GM12878 (cell line): ENCODE measurements around the gene ITIH1. TPM values are rescaled to one million over a fixed set of nuclear protein-coding genes. Genes with fewer than 3 reads are reported as not detected.
A peak's percentile ranks its signal among the peaks of the same experiment; 100 is the strongest.

Experiments used
- ATAC-seq: fragments of 200-7000 bp; cut with Tn5 transposase; 3 replicates; pipeline ENCODE4 v1.9.1; 2020; ENCODE audit warnings: mild to moderate bottlenecking, moderate library complexity
- BruUV-seq: library from RNA; stranded (reverse); fragments of 400-500 nt; replicated peaks from 2 replicates; lab custom pipeline; 2021; lab: Mats Ljungman, UMichigan
- CTCF ChIA-PET: fragments of 300-600 bp; sonication (Branson Sonifier 250); formaldehyde crosslinking; extraction: SDS; loops from one replicate; lab custom pipeline; 2021; ENCODE audit warnings: inconsistent platforms; lab: Yijun Ruan, JAX
- POLR2A ChIA-PET: fragments of 350-600 bp; formaldehyde crosslinking; extraction: SDS; loops from one replicate; lab custom pipeline; 2021; ENCODE audit warnings: inconsistent platforms; lab: Charles Lee
- RAD21 ChIA-PET: fragments of 300-600 bp; sonication (Branson Sonifier 250); formaldehyde crosslinking; loops from one replicate; lab custom pipeline; 2023; ENCODE audit warnings: antibody characterized with exemption; ENCODE audit not compliant: unreplicated experiment; lab: Charles Lee
- SMC1A ChIA-PET: fragments of 300-600 bp; sonication (Branson Sonifier 250); formaldehyde crosslinking; loops from one replicate; lab custom pipeline; 2023; ENCODE audit not compliant: unreplicated experiment, uncharacterized antibody; lab: Charles Lee
- DNase-seq: peaks from one replicate; pipeline ENCODE4 v3.0.0-alpha.2; 2011; ENCODE audit warnings: low read depth, low spot score
- FAIRE-seq: peaks from 3 replicates; lab custom pipeline; 2011; peaks lifted over from hg19 to GRCh38; lab: Jason Lieb, UNC
- H2AFZ ChIP-seq: 2 replicates; pipeline ENCODE4 v1.6.0; 2011; ENCODE audit warnings: low read depth, low read length, control low read depth; ENCODE audit not compliant: control insufficient read depth
- H3K27ac ChIP-seq: 2 replicates; pipeline ENCODE4 v1.5.1; 2011; ENCODE audit warnings: control low read depth; ENCODE audit not compliant: control insufficient read depth, insufficient read depth
- H3K27me3 ChIP-seq, 2 experiments: replicated peaks in 1 of 2; 2 replicates each; pipeline versions ENCODE4 v1.6.0 to v1.6.1; 2011; ENCODE audit warnings: low read length in 1 of 2; ENCODE audit not compliant: control insufficient read depth in 2 of 2, insufficient read depth in 2 of 2
- H3K36me3 ChIP-seq, 2 experiments: 2 replicates each; pipeline ENCODE4 v1.5.1; 2011; ENCODE audit warnings: low read length in 1 of 2; ENCODE audit not compliant: control insufficient read depth in 2 of 2, insufficient read depth in 2 of 2
- H3K4me1 ChIP-seq: 2 replicates; pipeline ENCODE4 v1.6.1; 2011; ENCODE audit warnings: mild to moderate bottlenecking, low read length, moderate library complexity, mixed read lengths; ENCODE audit not compliant: control insufficient read depth, insufficient read depth
- H3K4me2 ChIP-seq: 2 replicates; pipeline ENCODE4 v1.6.0; 2011; ENCODE audit warnings: control low read depth; ENCODE audit not compliant: control insufficient read depth, insufficient read depth
- H3K4me3 ChIP-seq: fragments of 200-600 bp; sonication (generic); 2 replicates; pipeline ENCODE4 v1.5.1; 2016
- H3K79me2 ChIP-seq: 2 replicates; pipeline ENCODE4 v1.6.0; 2011; ENCODE audit warnings: low read length; ENCODE audit not compliant: control insufficient read depth, insufficient read depth
- H3K9ac ChIP-seq: 2 replicates; pipeline ENCODE4 v1.8.0; 2011; ENCODE audit warnings: low read length, control low read depth, mixed read lengths; ENCODE audit not compliant: control insufficient read depth, insufficient read depth
- H3K9me3 ChIP-seq: replicated peaks from 3 replicates; pipeline ENCODE4 v1.5.1; 2011; ENCODE audit warnings: mild to moderate bottlenecking, low read length; ENCODE audit not compliant: control insufficient read depth, insufficient read depth
- H4K20me1 ChIP-seq: 2 replicates; pipeline ENCODE4 v1.6.0; 2011; ENCODE audit not compliant: control insufficient read depth, insufficient read depth
- BHLHE40 ChIP-seq, 2 experiments: fragments of 450-650 bp in 1 of 2; IDR thresholded peaks; 2 replicates each; pipeline ENCODE4 v1.6.1; 2011 to 2017; ENCODE audit warnings: low read depth in 2 of 2, borderline replicate concordance in 1 of 2, improper control_type of control experiment in 1 of 2, low read length in 1 of 2, mild to moderate bottlenecking in 1 of 2
- CHD4 ChIP-seq: fragments of 200-600 bp; sonication (generic); IDR thresholded peaks from 2 replicates; pipeline ENCODE4 v1.6.1; 2016; ENCODE audit warnings: mild to moderate bottlenecking
- CUX1 ChIP-seq: IDR thresholded peaks from 2 replicates; pipeline ENCODE4 v1.6.1; 2012; ENCODE audit warnings: improper control_type of control experiment, low read depth, low read length; ENCODE audit not compliant: insufficient replicate concordance
- FOXK2 ChIP-seq: fragments of 450-650 bp; IDR thresholded peaks from 2 replicates; pipeline ENCODE4 v1.6.1; 2017; ENCODE audit warnings: mild to moderate bottlenecking, moderate library complexity
- GATAD2B ChIP-seq: fragments of 450-650 bp; conservative IDR thresholded peaks from 2 replicates; pipeline ENCODE4 v1.6.1; 2017; ENCODE audit warnings: low read depth, mild to moderate bottlenecking, moderate library complexity
- IKZF2 ChIP-seq, 2 experiments: fragments of 450-650 bp; IDR thresholded peaks; 2 replicates each; pipeline ENCODE4 v1.6.1; 2017; ENCODE audit warnings: mild to moderate bottlenecking in 2 of 2, moderate library complexity in 2 of 2
- POLR2AphosphoS5 ChIP-seq: IDR thresholded peaks from 2 replicates; pipeline ENCODE4 v1.6.1; 2011; ENCODE audit warnings: mild to moderate bottlenecking, low read length, inconsistent platforms
- SUPT20H ChIP-seq: IDR thresholded peaks from 2 replicates; pipeline ENCODE4 v1.6.1; 2011; ENCODE audit warnings: low read depth, mild to moderate bottlenecking, low read length, moderate library complexity, borderline replicate concordance; ENCODE audit not compliant: control insufficient read depth
- ZBTB33 ChIP-seq: fragments of 450-650 bp; IDR thresholded peaks from 2 replicates; pipeline ENCODE4 v1.6.1; 2017; ENCODE audit warnings: mild to moderate bottlenecking
- WGBS: methylation state at CpG from one replicate; pipeline ENCODE4 v1.1.6; 2016; ENCODE audit warnings: low lambda C conversion rate; ENCODE audit not compliant: insufficient replicate concordance, insufficient coverage; ENCODE audit errors: missing lambda C conversion rate; 5-methylcytosine and 5-hydroxymethylcytosine counted together
- in situ Hi-C: fragments of 300-500 bp; cut with MboI; formaldehyde crosslinking; loops from 9 replicates; pipeline ENCODE4 v1.14.3; 2018; ENCODE audit warnings: mixed read lengths
- intact Hi-C: fragments of 100-400 bp; cut with micrococcal nuclease; formaldehyde crosslinking; loops from one replicate; pipeline ENCODE4 v1.14.2; 2022; ENCODE audit not compliant: unreplicated experiment
- polyA plus RNA-seq, 11 experiments: library from polyadenylated mRNA; depleted of rRNA in 4 of 11; unstranded in 6 of 11; stranded (reverse) in 5 of 11; fragments of >200 nt; fragmentation: Nextera tagmentation in 4 of 11; fragmentation: Illumina TruSeq in 1 of 11; extraction: Ambion mirVana in 4 of 11; extraction: Trizol in 1 of 11; gene quantifications; 1 replicate in 1 of 11; 2 replicates in 10 of 11; pipeline versions ENCODE4 v1.2.1 to v1.2.3, GENCODE V29; 2011 to 2016; ENCODE audit warnings: inconsistent platforms in 2 of 11, missing spikeins in 2 of 11, low read depth in 1 of 11
- total RNA-seq, 4 experiments: library from RNA; depleted of rRNA in 3 of 4; stranded (reverse); fragments of >200 nt in 3 of 4; fragmentation: Illumina TruSeq in 1 of 4; extraction: Trizol in 1 of 4; gene quantifications; 2 replicates each; pipeline versions ENCODE4 v1.2.1 to v1.2.3, GENCODE V29; 2013 to 2021
- TF ChIP-seq, protein P1 (sequence below): fragments of 450-650 bp; IDR thresholded peaks from 2 replicates; pipeline ENCODE4 v1.6.1; 2016; ENCODE audit warnings: mild to moderate bottlenecking, moderate library complexity, borderline replicate concordance

ITIH1 gene
- total and polyA plus RNA-seq, 10 of the 15 experiments (the other 5 are each of a cell fraction or from before 2014, with no cell fraction given) = 0.33 to 0.64 (median 0.44) TPM; not detected in 7

DNA sequence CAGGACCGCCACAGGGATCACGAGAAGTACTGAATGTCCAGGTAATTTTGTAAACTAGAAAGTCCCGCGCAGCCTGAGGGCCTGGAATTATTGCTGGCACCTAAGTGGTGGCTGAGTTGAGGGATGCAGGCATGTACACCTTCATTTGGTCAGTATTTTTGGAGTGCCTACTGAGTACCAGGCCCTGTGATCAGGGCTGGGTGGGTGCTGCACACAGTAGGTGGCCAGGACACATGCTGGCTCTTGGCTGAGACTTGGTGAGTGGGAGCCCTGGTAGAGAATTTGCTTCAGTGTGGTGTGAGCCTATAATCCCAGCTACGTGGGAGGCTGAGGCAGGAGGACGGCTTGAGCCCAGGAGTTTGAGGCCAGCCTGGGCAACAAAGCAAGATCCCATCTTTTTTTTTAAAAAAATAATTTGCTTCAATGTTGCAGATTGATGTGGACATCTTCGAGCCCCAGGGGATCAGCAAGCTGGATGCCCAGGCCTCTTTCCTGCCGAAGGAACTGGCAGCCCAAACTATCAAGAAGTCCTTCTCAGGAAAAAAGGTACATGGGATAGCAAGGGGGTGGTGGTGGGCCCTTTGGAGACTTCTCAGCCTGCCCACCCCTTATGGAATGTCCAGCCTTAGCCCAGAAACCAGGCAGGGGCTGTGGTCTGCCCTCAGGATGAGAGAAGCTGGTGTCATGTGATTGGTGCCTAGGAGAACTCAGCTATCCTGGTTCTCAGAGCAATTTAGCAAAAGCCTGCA is 2.6 kb downstream of the ITIH1 start:
- BruUV-seq = no TSS peak
- ChIA-PET RAD21 (interaction anchor here (0.8 to 1.5 kb wide), 6 partner anchors 9 to 204 kb away, joined by 3 to 5 read pairs (median 4); partner anchors contain the start of gene NEK4), SMC1A (interaction anchor here (0.6 to 1.4 kb wide), 5 partner anchors 9 to 352 kb away, joined by 3 read pairs; partner anchors contain the start of gene NEK4), POLR2A (interaction anchor here (0.6 to 1.3 kb wide), 4 partner anchors 9 to 244 kb away, joined by 3 to 15 read pairs (median 3); partner anchors contain the start of genes NEK4 and UQCC5), CTCF (interaction anchor here (0.9 to 2.0 kb wide), 6 partner anchors 11 to 41 kb away, joined by 3 to 7 read pairs (median 4); no protein-coding TSS in a partner anchor)
- FAIRE-seq (no peak), DNase-seq (no peak), ATAC-seq (no peak)
- intact Hi-C loops = no loop called here
- Histone ChIP-seq H3K36me3 (no peaks in the 10 kb centered on the region), H3K4me2 (peak overlapping the region; percentile 15), H3K27ac (no peak overlapping the region), H2AFZ (peak overlapping the region; percentile 92), H3K9me3 (no peaks in the 10 kb centered on the region), H3K79me2 (no peaks in the 10 kb centered on the region), H4K20me1 (no peaks in the 10 kb centered on the region), H3K4me1 (peaks cover 11% of the 10 kb centered on the region), H3K27me3 (no peaks in the 10 kb centered on the region; a peak in 1 of 4 replicates), H3K9ac (no peak overlapping the region), H3K4me3 (no peak overlapping the region)
- in situ Hi-C loops = no loop called here
- WGBS = 59% methylated on average over 8 of the region's 8 CpGs
- TF ChIP-seq CUX1 (no peak), FOXK2 (no peak), CHD4 (no peak), GATAD2B (0 out of 2 replicates have a peak, but pooled peaks have one; percentile 21), ZBTB33 (no peak), POLR2AphosphoS5 (no peak), SUPT20H (no peak), BHLHE40 (IDR thresholded peaks at IDR 0.05; ENCODE audit: borderline replicate concordance in 1 of 2, low read depth in 2 of 2, low read length in 1 of 2) (no peak), IKZF2 (IDR thresholded peaks at IDR 0.05) (peak; percentile 3 to 83; a peak in 3 of 4 replicates)
- TF ChIP-seq, protein P1, sequence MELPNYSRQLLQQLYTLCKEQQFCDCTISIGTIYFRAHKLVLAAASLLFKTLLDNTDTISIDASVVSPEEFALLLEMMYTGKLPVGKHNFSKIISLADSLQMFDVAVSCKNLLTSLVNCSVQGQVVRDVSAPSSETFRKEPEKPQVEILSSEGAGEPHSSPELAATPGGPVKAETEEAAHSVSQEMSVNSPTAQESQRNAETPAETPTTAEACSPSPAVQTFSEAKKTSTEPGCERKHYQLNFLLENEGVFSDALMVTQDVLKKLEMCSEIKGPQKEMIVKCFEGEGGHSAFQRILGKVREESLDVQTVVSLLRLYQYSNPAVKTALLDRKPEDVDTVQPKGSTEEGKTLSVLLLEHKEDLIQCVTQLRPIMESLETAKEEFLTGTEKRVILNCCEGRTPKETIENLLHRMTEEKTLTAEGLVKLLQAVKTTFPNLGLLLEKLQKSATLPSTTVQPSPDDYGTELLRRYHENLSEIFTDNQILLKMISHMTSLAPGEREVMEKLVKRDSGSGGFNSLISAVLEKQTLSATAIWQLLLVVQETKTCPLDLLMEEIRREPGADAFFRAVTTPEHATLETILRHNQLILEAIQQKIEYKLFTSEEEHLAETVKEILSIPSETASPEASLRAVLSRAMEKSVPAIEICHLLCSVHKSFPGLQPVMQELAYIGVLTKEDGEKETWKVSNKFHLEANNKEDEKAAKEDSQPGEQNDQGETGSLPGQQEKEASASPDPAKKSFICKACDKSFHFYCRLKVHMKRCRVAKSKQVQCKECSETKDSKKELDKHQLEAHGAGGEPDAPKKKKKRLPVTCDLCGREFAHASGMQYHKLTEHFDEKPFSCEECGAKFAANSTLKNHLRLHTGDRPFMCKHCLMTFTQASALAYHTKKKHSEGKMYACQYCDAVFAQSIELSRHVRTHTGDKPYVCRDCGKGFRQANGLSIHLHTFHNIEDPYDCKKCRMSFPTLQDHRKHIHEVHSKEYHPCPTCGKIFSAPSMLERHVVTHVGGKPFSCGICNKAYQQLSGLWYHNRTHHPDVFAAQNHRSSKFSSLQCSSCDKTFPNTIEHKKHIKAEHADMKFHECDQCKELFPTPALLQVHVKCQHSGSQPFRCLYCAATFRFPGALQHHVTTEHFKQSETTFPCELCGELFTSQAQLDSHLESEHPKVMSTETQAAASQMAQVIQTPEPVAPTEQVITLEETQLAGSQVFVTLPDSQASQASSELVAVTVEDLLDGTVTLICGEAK = no peak
